ENCODE measurements around the gene KBTBD7. TPM values are rescaled to one million over a fixed set of nuclear protein-coding genes. Genes with fewer than 3 reads are reported as not detected.

Gene KBTBD7, protein sequence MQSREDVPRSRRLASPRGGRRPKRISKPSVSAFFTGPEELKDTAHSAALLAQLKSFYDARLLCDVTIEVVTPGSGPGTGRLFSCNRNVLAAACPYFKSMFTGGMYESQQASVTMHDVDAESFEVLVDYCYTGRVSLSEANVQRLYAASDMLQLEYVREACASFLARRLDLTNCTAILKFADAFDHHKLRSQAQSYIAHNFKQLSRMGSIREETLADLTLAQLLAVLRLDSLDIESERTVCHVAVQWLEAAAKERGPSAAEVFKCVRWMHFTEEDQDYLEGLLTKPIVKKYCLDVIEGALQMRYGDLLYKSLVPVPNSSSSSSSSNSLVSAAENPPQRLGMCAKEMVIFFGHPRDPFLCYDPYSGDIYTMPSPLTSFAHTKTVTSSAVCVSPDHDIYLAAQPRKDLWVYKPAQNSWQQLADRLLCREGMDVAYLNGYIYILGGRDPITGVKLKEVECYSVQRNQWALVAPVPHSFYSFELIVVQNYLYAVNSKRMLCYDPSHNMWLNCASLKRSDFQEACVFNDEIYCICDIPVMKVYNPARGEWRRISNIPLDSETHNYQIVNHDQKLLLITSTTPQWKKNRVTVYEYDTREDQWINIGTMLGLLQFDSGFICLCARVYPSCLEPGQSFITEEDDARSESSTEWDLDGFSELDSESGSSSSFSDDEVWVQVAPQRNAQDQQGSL
- total RNA-seq (2021; ENCODE audit: unreplicated experiment) (5.5 TPM), Bru-seq, nascent RNA (percentile 63 among the genes with signal in this experiment), BruChase-seq, experiment 1, labeled RNA remaining after a 2-hour chase (percentile 90 among the genes with signal in this experiment), BruChase-seq, experiment 2, labeled RNA remaining after a 6-hour chase (percentile 49 among the genes with signal in this experiment)
- 4.2 TPM for polyA plus RNA-seq (2012; ENCODE audit: insufficient read length)
- long read RNA-seq, full-length matches to known transcripts = 23 of 23 reads
- long read RNA-seq, partial matches to known transcripts = 0 of 23 reads
- long read RNA-seq, other reads (novel, unspliced or antisense) = 0 of 23 reads

GRCh38 chr13:41193919-41194824 lies at the start of gene KBTBD7:
KBTBD7 (minus strand) TSS chr13:41194569; CDS start chr13:41194257, 312 bp downstream.
- ChIA-PET POLR2A (interaction anchor here (0.5 kb wide), 1 partner anchor 372 kb away, joined by 8 read pairs; no protein-coding TSS in a partner anchor), CTCF (interaction anchor here (0.6 kb wide), 1 partner anchor 156 kb away, joined by 4 read pairs; no protein-coding TSS in a partner anchor)
- Histone ChIP-seq H3K27me3 (ENCODE audit: control insufficient read depth, insufficient read depth, low read length) (no peaks in the 10 kb centered on the region), H3K27ac (ENCODE audit: low read length) (peak within 1 kb of the TSS; percentile 79), H3K36me3 (ENCODE audit: control insufficient read depth, insufficient read depth, low read length) (no peaks in the 10 kb centered on the region), H3K4me3 (ENCODE audit: low read depth in 2 of 2, low read length in 2 of 2) (peak within 1 kb of the TSS; percentile 56 to 64), H3K9me3 (ENCODE audit: control insufficient read depth, insufficient read depth, low read depth, low read length) (no peaks in the 10 kb centered on the region), H3K4me1 (ENCODE audit: control insufficient read depth, insufficient read depth, low read length) (peaks cover 3% of the 10 kb centered on the region; the same call in 1 of the 2 replicates)
- ATAC-seq (peak; percentile 100), DNase-seq (ENCODE audit: low read depth, low spot score) (peak; percentile 63)
- BruUV-seq (replicated peaks) = no TSS peak
- in situ Hi-C loops (cut with HindIII; ENCODE audit: low pct_unique_long_range_greater_than_20kb, low sequenced_read_pairs) (no loop called here), intact Hi-C loops (cut with micrococcal nuclease; ENCODE audit: unreplicated experiment) (loop anchor here (10.0 kb wide), 1 partner anchor 119 kb away; no protein-coding TSS in a partner anchor)
- TF ChIP-seq POLR2AphosphoS5 (IDR thresholded peaks at IDR 0.05; ENCODE audit: low read depth, low read length) = peak; percentile 55; the same call in 1 of the 2 replicates
- TF ChIP-seq SIN3A (IDR thresholded peaks at IDR 0.05; ENCODE audit: borderline replicate concordance, insufficient read depth, low read depth, low read length) = no peak
- no peak for TF ChIP-seq TCF7L2 (IDR thresholded peaks at IDR 0.05; ENCODE audit: low read depth, low read length)

DNA sequence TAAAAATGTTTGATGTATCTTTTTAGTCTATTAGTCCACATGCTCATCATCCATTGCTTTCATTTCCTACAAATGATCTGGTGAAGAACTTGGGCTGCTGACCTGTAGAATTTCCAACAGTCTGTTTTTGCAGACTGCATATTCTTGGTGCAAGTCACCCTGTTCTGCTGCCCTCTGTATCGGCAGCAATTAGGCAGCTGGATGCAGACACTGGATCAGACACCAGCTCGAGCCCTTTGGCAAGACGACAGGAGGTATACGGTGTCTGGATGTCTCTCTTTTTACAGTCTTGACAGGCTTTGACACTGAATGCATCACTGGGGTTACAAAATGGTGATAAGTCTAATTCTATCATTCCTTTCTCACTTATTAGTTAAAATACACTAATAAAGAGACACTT lies 47.3 kb upstream of the KBTBD7 start:
- POLR2A ChIA-PET = no interaction called here
- intact Hi-C loops (cut with micrococcal nuclease; ENCODE audit: unreplicated experiment) = no loop called here

More for the DNA sequence above, 47.3 kb upstream of the KBTBD7 start:
- no peak for DNase-seq (ENCODE audit: low read depth, low spot score)
- in situ Hi-C loops (cut with HindIII; ENCODE audit: low pct_unique_long_range_greater_than_20kb, low sequenced_read_pairs) = no loop called here
- ATAC-seq = no peak
- H3K4me3 ChIP-seq (ENCODE audit: low read depth in 2 of 2, low read length in 2 of 2) = no peak overlapping the region
- no peaks in the 10 kb centered on the region for H3K36me3 ChIP-seq (ENCODE audit: control insufficient read depth, insufficient read depth, low read length)
- no peaks in the 10 kb centered on the region for H3K4me1 ChIP-seq (ENCODE audit: control insufficient read depth, insufficient read depth, low read length)
- no peak overlapping the region for H3K27ac ChIP-seq (ENCODE audit: low read length)
- no TSS peak for BruUV-seq (replicated peaks)
- no peaks in the 10 kb centered on the region for H3K27me3 ChIP-seq (ENCODE audit: control insufficient read depth, insufficient read depth, low read length)
- TF ChIP-seq POLR2AphosphoS5 (IDR thresholded peaks at IDR 0.05; ENCODE audit: low read depth, low read length) (no peak), TCF7L2 (IDR thresholded peaks at IDR 0.05; ENCODE audit: low read depth, low read length) (no peak), CTCF (IDR thresholded peaks at IDR 0.05) (no peak), SIN3A (IDR thresholded peaks at IDR 0.05; ENCODE audit: borderline replicate concordance, insufficient read depth, low read depth, low read length) (no peak)
- TF ChIP-seq, protein P1, sequence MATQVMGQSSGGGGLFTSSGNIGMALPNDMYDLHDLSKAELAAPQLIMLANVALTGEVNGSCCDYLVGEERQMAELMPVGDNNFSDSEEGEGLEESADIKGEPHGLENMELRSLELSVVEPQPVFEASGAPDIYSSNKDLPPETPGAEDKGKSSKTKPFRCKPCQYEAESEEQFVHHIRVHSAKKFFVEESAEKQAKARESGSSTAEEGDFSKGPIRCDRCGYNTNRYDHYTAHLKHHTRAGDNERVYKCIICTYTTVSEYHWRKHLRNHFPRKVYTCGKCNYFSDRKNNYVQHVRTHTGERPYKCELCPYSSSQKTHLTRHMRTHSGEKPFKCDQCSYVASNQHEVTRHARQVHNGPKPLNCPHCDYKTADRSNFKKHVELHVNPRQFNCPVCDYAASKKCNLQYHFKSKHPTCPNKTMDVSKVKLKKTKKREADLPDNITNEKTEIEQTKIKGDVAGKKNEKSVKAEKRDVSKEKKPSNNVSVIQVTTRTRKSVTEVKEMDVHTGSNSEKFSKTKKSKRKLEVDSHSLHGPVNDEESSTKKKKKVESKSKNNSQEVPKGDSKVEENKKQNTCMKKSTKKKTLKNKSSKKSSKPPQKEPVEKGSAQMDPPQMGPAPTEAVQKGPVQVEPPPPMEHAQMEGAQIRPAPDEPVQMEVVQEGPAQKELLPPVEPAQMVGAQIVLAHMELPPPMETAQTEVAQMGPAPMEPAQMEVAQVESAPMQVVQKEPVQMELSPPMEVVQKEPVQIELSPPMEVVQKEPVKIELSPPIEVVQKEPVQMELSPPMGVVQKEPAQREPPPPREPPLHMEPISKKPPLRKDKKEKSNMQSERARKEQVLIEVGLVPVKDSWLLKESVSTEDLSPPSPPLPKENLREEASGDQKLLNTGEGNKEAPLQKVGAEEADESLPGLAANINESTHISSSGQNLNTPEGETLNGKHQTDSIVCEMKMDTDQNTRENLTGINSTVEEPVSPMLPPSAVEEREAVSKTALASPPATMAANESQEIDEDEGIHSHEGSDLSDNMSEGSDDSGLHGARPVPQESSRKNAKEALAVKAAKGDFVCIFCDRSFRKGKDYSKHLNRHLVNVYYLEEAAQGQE (IDR thresholded peaks at IDR 0.05; ENCODE audit: insufficient read depth in 1 of 2, low read depth in 2 of 2, low read length in 1 of 2) = no peak
- no peaks in the 10 kb centered on the region for H3K9me3 ChIP-seq (ENCODE audit: control insufficient read depth, insufficient read depth, low read depth, low read length)
- CTCF ChIA-PET = no interaction called here
